KOPT-K1 (cell line): ENCODE data around the gene SYNC.
"Not testable (repeated sequence)": the region's sequence is repeated elsewhere in the genome, so short reads cannot be mapped to it uniquely, and the experiment has no call there.

Experiments
- H3K27ac ChIP-seq: fragments of 200-600 bp; sonication (generic); 2 replicates; pipeline ENCODE4 v1.5.1; 2016; ENCODE audit warnings: antibody characterized with exemption, mild to moderate bottlenecking, low read depth, low read length; ENCODE audit not compliant: poor library complexity, severe bottlenecking
- H3K36me3 ChIP-seq: fragments of 200-600 bp; sonication (generic); 2 replicates; pipeline ENCODE4 v1.5.1; 2017; ENCODE audit warnings: antibody characterized with exemption, mild to moderate bottlenecking, low read length, moderate library complexity; ENCODE audit not compliant: insufficient read depth
- H3K9me3 ChIP-seq: fragments of 200-600 bp; sonication (generic); 2 replicates; pipeline ENCODE4 v1.5.1; 2017; ENCODE audit warnings: antibody characterized with exemption, low read length, mild to moderate bottlenecking; ENCODE audit not compliant: insufficient read depth, poor library complexity, severe bottlenecking

SYNC gene

DNA sequence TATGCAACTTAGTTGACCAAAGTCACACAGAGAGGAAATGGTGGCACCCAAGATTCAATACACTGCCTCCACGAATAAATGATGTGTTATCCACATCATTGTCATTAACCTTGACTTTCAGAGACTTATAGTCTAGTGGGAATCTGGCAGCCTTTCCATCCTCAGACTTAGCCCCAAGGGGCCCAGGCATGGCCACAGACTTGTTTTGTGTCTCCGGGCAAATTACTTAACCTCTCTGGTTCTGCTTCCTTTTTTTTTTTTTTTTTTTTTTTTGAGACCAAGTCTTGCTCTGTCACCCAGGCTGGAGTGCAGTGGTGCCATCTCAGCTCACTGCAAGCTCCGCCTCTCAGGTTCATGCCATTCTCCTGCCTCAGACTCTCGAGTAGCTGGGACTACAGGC is 8.7 kb upstream of the SYNC start:
- H3K9me3 ChIP-seq, H3K27ac ChIP-seq, H3K36me3 ChIP-seq: not testable (repeated sequence)

DNA sequence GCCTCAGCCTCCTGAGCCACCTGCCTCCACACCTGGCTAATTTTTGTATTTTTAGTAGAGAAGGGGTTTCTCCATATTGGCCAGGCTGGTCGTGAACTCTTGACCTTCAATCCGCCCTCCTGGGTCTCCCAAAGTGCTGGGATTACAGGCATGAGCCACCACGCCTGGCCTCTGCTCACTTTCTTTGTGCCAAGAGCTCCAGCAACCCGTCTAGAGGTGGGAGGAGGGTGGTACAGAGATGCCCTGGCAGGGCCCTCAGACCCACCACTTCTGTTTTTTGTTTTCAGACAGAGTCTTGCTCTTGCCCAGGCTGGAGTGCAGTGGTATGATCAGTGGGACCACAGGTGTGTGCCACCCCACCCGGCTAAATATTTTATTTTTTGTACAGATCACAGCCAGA is 6.9 kb upstream of the SYNC start:
- no peaks in the 10 kb centered on the region for H3K9me3 ChIP-seq
- H3K27ac ChIP-seq: no peak overlapping the region
- no peaks in the 10 kb centered on the region for H3K36me3 ChIP-seq

DNA sequence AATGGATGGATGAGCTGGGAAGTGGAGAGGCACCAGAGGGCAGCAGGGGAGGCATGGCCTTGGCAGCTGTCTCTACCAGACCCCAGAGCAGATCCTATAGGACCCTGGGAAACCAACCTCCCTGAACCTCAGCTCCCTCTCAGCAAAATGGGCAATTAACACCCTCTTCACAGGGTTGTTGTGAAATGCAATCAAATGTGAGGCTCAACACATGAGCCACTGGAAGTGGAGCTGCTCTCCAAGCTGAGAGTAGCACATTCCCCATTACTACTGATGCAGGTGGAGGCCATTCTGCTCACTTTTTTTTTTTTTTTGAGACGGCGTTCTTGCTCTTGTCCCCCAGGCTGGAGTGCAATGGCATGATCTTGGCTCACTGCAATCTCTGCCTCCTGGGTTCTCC is 6.5 kb upstream of the SYNC start:
- Histone ChIP-seq H3K27ac (no peak overlapping the region), H3K36me3 (no peaks in the 10 kb centered on the region), H3K9me3 (no peaks in the 10 kb centered on the region)

DNA sequence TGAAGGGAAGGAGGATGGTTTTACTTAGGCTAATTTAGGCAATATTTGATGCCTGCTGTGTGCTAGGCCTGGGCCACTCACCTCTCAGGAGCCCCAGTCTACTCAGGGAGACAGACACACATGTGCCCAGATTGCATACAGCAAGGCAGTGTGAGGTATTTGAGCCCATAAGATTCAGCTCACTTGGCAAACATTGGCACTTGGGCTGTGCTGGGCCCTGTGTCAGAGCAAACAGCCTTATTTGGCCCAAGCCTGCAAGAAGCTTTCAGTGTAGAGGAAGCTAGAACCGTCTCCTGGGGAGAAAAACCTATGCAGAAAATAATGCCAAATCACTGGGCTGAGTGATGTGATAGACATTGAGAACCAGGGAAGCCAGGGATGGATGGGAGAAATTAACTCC is 3.9 kb upstream of the SYNC start:
- Histone ChIP-seq H3K9me3 (no peaks in the 10 kb centered on the region), H3K27ac (no peak overlapping the region), H3K36me3 (no peaks in the 10 kb centered on the region)

- no peaks in the 10 kb centered on the region for H3K36me3 ChIP-seq
- H3K27ac ChIP-seq: no peak overlapping the region
- H3K9me3 ChIP-seq: no peaks in the 10 kb centered on the region
Observed at GRCh38 chr1:32705516-32705915, 2.9 kb upstream of the SYNC start.

DNA sequence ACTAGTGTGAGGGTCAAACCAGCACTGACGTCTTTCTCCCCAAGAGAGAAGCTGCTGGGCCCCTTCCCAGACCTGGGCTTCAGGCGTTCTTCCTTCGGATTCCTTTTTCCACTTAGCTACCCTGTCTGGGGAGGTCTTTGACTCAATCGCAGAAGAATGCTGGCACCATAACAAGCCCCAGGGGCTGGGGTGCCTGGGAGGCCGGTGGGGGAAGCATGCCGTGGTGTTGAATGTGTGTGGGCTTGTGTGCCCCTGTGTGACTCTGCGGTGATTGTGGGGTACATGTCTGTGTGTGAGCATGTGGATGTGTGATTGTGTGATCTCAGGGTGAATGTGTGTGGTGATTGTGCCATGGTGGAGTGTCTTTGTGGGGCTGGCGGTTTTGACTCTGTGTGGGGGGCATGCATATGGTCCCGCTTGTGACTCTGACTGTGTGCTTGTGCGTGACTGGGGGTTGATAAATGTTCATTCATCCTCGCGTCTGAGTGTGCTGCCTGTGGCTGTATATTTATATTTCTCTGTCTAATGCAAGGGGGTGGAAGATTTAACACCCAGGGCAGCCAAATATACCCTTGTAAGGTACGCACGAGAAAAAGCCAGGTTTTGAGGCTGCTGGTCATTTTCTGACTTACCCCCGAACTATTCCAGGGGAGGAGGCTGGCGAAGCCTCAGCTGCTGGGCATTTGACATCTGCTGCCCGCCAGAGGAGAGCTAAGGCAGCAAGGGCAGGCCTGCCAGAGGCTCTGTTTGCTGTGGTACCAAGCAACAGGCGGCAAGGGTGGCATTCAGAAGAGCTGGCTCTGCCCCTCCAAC is 1.1 kb upstream of the SYNC start:
- Histone ChIP-seq H3K27ac (no peak overlapping the region), H3K9me3 (no peaks in the 10 kb centered on the region), H3K36me3 (no peaks in the 10 kb centered on the region)

DNA sequence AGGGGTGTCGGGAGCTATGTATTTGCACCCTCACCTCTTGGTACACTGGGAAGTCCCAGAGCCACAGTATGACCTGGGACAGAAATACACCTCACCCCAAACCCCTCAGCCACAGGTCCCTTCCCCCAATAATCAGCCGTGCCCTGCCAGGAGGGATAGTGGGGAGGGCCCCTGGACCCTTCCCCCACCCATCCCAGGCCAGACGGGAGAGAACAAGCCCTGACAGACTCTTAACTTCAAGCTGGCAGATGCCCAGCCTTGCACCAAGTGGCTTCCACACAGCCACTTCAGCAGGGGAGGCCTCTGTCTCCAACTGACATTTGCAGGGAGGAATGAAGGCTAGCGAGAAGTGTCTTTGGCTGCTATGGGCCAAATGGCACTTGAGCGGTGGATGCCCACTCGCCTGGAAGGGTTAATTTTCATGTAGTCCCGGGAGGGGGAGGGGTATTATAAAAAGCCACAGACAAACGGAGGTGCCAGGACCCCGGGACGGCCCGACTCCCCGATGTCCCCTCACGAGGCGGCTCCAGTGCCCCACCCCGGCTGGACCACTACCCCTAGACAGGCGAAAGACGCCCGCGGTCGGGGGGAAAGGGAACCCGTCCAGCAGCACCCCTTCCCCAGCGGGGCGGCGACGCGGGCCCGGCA is 495 bp downstream of the SYNC start:
- Histone ChIP-seq H3K27ac (no peak overlapping the region), H3K9me3 (no peaks in the 10 kb centered on the region), H3K36me3 (no peaks in the 10 kb centered on the region)

DNA sequence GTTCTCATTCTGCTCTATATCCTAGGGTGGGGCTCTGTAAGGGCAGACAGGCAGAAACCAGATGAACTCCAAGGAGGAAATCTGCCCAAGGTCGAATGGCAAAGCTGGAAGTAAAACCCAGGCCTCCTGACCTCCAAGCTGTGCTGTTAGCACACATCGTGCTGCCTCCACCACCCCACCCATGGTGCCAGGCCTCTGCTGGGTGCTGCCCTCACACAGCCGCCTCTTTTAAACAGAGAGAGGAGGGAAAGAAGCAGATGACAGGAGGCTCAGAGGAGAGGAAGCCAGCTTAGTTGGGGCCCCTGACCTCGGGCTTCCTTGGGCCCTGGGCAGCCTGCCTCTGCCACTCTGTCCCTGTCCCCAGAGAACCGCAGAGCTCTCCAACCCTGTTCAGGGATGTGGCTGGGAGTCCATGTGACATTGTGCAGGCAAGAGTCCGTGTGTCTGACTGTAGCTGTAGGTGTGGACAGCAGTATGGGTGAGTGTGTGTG is 1.1 kb downstream of the SYNC start:
- no peaks in the 10 kb centered on the region for H3K9me3 ChIP-seq
- H3K27ac ChIP-seq: no peak overlapping the region
- H3K36me3 ChIP-seq: no peaks in the 10 kb centered on the region

DNA sequence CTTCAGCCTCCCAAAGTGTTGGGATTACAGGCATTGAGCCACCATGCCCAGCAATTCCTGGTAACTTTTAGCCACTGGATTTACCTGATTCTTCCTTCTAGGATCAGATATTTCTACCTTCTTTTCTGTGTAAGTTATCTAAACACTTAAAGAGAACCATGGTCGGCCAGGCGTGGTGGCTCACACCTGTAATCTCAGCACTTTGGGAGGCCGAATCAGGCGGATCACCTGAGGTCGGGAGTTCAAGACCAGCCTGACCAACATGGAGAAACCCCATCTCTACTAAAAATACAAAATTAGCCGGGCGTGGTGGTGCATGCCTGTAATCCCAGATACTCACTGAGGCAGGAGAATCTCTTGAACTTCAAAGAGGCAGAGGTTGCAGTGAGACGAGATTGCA is 5.6 kb downstream of the SYNC start:
- not testable (repeated sequence) for H3K36me3 ChIP-seq

GRCh38 chr1:32696041-32696440 is 6.5 kb downstream of the SYNC start:
- no peak overlapping the region for H3K27ac ChIP-seq
- no peaks in the 10 kb centered on the region for H3K9me3 ChIP-seq
- no peaks in the 10 kb centered on the region for H3K36me3 ChIP-seq

More for the DNA sequence above, 5.6 kb downstream of the SYNC start:
- H3K9me3 ChIP-seq, H3K27ac ChIP-seq: not testable (repeated sequence)

DNA sequence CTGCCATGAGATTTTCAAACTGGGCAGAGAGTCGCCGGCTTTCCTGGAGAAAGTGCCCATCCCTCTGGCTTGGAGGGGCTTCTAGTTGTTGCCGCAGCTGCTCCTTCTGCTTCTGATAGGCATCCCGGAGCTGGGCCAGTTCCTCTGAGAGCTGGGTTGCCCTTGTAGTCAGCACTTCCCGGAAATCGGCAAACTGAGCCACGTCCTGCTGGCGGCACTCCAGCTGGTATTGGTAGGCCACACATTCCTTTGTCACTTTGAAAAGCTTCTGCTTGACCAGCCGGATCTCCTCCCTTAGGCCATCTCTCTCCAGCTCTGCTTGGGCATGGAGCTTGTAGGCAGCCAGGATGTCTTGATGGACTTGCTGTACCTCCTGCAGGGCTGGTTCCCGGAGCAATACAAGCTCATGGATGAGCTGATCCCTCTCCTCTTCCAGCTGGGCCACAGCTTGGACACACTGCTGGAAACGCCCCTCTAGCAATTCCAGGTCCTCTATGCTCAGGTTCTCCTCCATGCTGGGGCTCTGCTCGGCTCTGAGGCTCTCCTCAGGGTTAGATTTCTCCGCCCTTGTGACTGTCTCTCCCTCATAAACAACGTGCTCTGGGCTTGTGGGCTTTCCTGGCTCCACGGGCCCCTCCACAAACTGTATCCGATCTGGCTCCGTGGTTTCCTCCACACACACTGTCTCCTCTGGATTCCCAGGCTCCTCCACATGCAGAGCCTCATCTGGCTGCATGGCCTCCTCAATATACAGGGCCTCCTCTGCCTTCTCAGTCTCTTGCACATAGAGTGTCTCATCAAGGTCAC is 7.3 kb downstream of the SYNC start:
- Histone ChIP-seq H3K36me3 (no peaks in the 10 kb centered on the region), H3K27ac (no peak overlapping the region), H3K9me3 (no peaks in the 10 kb centered on the region)

GRCh38 chr1:32693455-32694174 is 9.0 kb downstream of the SYNC start:
- H3K36me3 ChIP-seq: peaks cover 3% of the 10 kb centered on the region; the same call in 1 of the 2 replicates
- no peak overlapping the region for H3K27ac ChIP-seq
- no peaks in the 10 kb centered on the region for H3K9me3 ChIP-seq

DNA sequence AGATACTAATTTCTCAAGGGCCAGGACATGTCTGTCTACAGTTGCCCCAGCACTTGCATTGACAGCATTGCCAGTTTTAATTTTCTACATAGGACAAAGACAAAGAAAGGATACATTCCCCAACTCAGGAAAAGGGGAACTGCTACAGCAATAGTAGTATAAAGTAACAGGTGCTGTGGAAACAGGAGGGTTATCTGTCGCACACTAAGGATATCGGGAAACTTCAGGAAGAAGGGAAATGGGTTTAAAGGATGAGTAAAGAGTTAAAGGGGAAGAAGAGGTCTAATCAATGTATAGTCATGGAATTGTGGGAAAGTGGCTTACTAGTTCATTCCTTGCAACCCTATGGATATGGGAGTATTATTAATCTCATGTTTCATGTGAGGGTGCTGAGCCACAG is 16.2 kb downstream of the SYNC start:
- no peaks in the 10 kb centered on the region for H3K9me3 ChIP-seq
- H3K27ac ChIP-seq: no peak overlapping the region
- peaks cover 66% of the 10 kb centered on the region for H3K36me3 ChIP-seq

DNA sequence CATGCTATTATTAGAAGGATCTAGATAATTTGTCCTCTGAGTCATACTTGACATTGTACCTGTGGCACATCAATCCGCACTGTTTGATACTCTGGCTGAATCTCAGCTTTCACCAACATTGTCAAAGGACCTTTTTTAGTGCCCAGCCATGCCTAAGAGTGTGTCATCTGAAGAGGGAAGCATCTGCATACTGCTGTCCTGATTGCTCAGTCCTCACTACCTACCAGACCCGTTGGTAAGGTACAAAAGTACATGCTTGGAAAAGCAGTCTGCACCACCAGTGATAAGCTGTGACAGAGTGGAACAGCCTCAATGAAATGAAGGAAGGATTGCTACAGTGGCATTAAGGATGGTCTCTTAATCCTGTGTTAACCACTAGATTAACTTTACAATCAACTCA is 17.1 kb downstream of the SYNC start:
- no peak overlapping the region for H3K27ac ChIP-seq
- peaks cover 75% of the 10 kb centered on the region for H3K36me3 ChIP-seq
- no peaks in the 10 kb centered on the region for H3K9me3 ChIP-seq
